Measurements from ENCODE around the gene APOBEC2.

GRCh38 chr6:41088451-41088850, 35.4 kb downstream of the APOBEC2 start:
- no peak for TF ChIP-seq EZH2 (IDR thresholded peaks at IDR 0.05; ENCODE audit: insufficient read depth, poor library complexity, severe bottlenecking)
- TF ChIP-seq EZH2phosphoT487 (IDR thresholded peaks at IDR 0.05; ENCODE audit: insufficient read depth, low read depth): no peak

Measured in GM23248 (cell line).